Measurements from ENCODE around the gene EML6. TPM values are rescaled to one million over a fixed set of nuclear protein-coding genes. Genes with fewer than 3 reads are reported as not detected.

Gene EML6
- total RNA-seq, 2 donors from 2014 or later, result 3.2 to 12.1 TPM

GRCh38 chr2:54895730-54896129, 172.3 kb downstream of the EML6 start:
- intact Hi-C loops (cut with DNase I), result no loop called here
- DNase-seq (ENCODE audit: low spot score), result no peak

GRCh38 chr2:54897420-54898310, 174.2 kb downstream of the EML6 start:
- no peak for DNase-seq (ENCODE audit: low spot score)
- intact Hi-C loops (cut with DNase I), result no loop called here

GRCh38 chr2:54898456-54899226, 175.2 kb downstream of the EML6 start:
- no peak for DNase-seq (ENCODE audit: low spot score)
- intact Hi-C loops (cut with DNase I), result no loop called here

- no peak for DNase-seq (ENCODE audit: low spot score)
- intact Hi-C loops (cut with DNase I), result loop anchor here in 1 of 2 donors (5.0 to 10.0 kb wide), 2 partner anchors 145 to 273 kb away; no protein-coding TSS in a partner anchor
Measured at GRCh38 chr2:54899576-54900200, 176.2 kb downstream of the EML6 start.

- DNase-seq (ENCODE audit: low spot score), result no peak
- intact Hi-C loops (cut with DNase I), result loop anchor here in 1 of 2 donors (5.0 to 10.0 kb wide), 2 partner anchors 143 to 271 kb away; no protein-coding TSS in a partner anchor
Measured at GRCh38 chr2:54901224-54901986, 177.9 kb downstream of the EML6 start.

GRCh38 chr2:54902763-54903162, 179.3 kb downstream of the EML6 start:
- intact Hi-C loops (cut with DNase I), result loop anchor here in 1 of 2 donors (5.0 to 10.0 kb wide), 2 partner anchors 142 to 270 kb away; no protein-coding TSS in a partner anchor
- DNase-seq (ENCODE audit: low spot score), result no peak

GRCh38 chr2:54903736-54904554, 180.5 kb downstream of the EML6 start:
- intact Hi-C loops (cut with DNase I), result loop anchor here in 1 of 2 donors (5.0 to 10.0 kb wide), 2 partner anchors 141 to 268 kb away; no protein-coding TSS in a partner anchor
- no peak for DNase-seq (ENCODE audit: low spot score)

- DNase-seq (ENCODE audit: low spot score), result no peak
- intact Hi-C loops (cut with DNase I), result loop anchor here in 1 of 2 donors (5.0 to 10.0 kb wide), 2 partner anchors 140 to 267 kb away; no protein-coding TSS in a partner anchor
Measured at GRCh38 chr2:54904836-54905235, 181.4 kb downstream of the EML6 start.

GRCh38 chr2:54906716-54907115, 183.3 kb downstream of the EML6 start:
- no peak for DNase-seq (ENCODE audit: low spot score)
- intact Hi-C loops (cut with DNase I), result loop anchor here in 1 of 2 donors (10.0 kb wide), 1 partner anchor 138 kb away; no protein-coding TSS in a partner anchor

- DNase-seq (ENCODE audit: low spot score), result no peak
- intact Hi-C loops (cut with DNase I), result loop anchor here in 1 of 2 donors (10.0 kb wide), 1 partner anchor 137 kb away; no protein-coding TSS in a partner anchor
Measured at GRCh38 chr2:54907663-54908062, 184.2 kb downstream of the EML6 start.

GRCh38 chr2:54908591-54908990, 185.1 kb downstream of the EML6 start:
- no peak for DNase-seq (ENCODE audit: low spot score)
- intact Hi-C loops (cut with DNase I), result loop anchor here in 1 of 2 donors (10.0 kb wide), 1 partner anchor 136 kb away; no protein-coding TSS in a partner anchor

- no peak for DNase-seq (ENCODE audit: low spot score)
- intact Hi-C loops (cut with DNase I), result loop anchor here in 1 of 2 donors (10.0 kb wide), 1 partner anchor 136 kb away; no protein-coding TSS in a partner anchor
Measured at GRCh38 chr2:54909001-54909400, 185.5 kb downstream of the EML6 start.

GRCh38 chr2:54912305-54912704, 188.8 kb downstream of the EML6 start:
- intact Hi-C loops (cut with DNase I), result no loop called here
- no peak for DNase-seq (ENCODE audit: low spot score)

- no peak for DNase-seq (ENCODE audit: low spot score)
- intact Hi-C loops (cut with DNase I), result no loop called here
Measured at GRCh38 chr2:54912893-54913292, 189.4 kb downstream of the EML6 start.

- no peak for DNase-seq (ENCODE audit: low spot score)
- intact Hi-C loops (cut with DNase I), result no loop called here
Measured at GRCh38 chr2:54914637-54915036, 191.2 kb downstream of the EML6 start.

GRCh38 chr2:54915101-54915500, 191.6 kb downstream of the EML6 start:
- no peak for DNase-seq (ENCODE audit: low spot score)
- intact Hi-C loops (cut with DNase I), result no loop called here

GRCh38 chr2:54916637-54917036, 193.2 kb downstream of the EML6 start:
- intact Hi-C loops (cut with DNase I), result no loop called here
- DNase-seq (ENCODE audit: low spot score), result no peak
